B cell (primary cell): ENCODE data around the gene TAS2R39.

Experiments
- CTCF ChIP-seq: fragments of 200-600 bp; IDR thresholded peaks from one replicate; pipeline ENCODE4 v1.8.0; 2022; ENCODE audit warnings: antibody characterized with exemption, mild to moderate bottlenecking
- EZH2 ChIP-seq: IDR thresholded peaks from 2 replicates; pipeline ENCODE4 v1.6.1; 2012; ENCODE audit warnings: borderline replicate concordance, low read depth, mild to moderate bottlenecking, moderate library complexity, low read length; ENCODE audit not compliant: insufficient read depth, poor library complexity, severe bottlenecking

- TF ChIP-seq CTCF, result no peak
- no peak for TF ChIP-seq EZH2
Measured at GRCh38 chr7:143227806-143228205, 44.6 kb downstream of the TAS2R39 start.
